Neuron (in vitro differentiated cells): ENCODE results near the gene FADS1.

Experiments used
- H2AFZ ChIP-seq: one replicate; pipeline ENCODE4 v1.6.1; 2013; ENCODE audit warnings: low read depth, mild to moderate bottlenecking, inconsistent platforms, low read length, moderate library complexity
- H3K27me3 ChIP-seq: one replicate; pipeline ENCODE4 v1.6.1; 2013; ENCODE audit warnings: low read length; ENCODE audit not compliant: insufficient read depth
- H3K36me3 ChIP-seq: one replicate; pipeline ENCODE4 v1.6.1; 2013; ENCODE audit warnings: low read length; ENCODE audit not compliant: insufficient read depth
- H3K4me1 ChIP-seq: one replicate; pipeline ENCODE4 v1.6.1; 2013; ENCODE audit warnings: low read length; ENCODE audit not compliant: insufficient read depth
- H3K4me3 ChIP-seq: 2 replicates; pipeline ENCODE4 v1.5.1; 2013; ENCODE audit warnings: mild to moderate bottlenecking, low read length, moderate library complexity
- H3K9me3 ChIP-seq: one replicate; pipeline ENCODE4 v1.6.1; 2013; ENCODE audit warnings: low read length

The FADS1 gene

DNA sequence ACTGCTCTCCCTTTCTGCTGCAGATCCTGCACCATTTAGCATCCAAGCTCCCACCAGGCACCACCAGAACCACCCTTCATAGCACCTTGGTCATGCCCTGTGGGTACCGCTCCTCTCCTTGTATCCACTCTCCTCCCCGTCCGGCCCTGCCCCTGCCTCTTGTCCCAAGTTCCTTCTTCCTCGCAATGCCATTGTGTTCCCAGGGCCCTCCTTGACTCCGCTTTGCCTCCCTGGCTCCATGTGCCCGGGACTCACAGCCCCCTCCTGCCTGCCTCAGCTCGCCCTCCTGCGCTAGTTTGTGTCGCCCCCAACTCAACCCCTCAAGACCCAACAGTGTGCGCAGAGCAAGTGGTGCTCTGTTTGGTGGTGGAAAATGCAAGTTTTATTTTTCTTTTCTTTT is 22.1 kb upstream of the FADS1 start:
- H3K27me3 ChIP-seq, result no peaks in the 10 kb centered on the region
- H3K4me1 ChIP-seq, result peaks cover 11% of the 10 kb centered on the region
- peaks cover 76% of the 10 kb centered on the region for H3K36me3 ChIP-seq
- no peak overlapping the region for H3K4me3 ChIP-seq
- no peaks in the 10 kb centered on the region for H3K9me3 ChIP-seq
- H2AFZ ChIP-seq, result no peak overlapping the region

DNA sequence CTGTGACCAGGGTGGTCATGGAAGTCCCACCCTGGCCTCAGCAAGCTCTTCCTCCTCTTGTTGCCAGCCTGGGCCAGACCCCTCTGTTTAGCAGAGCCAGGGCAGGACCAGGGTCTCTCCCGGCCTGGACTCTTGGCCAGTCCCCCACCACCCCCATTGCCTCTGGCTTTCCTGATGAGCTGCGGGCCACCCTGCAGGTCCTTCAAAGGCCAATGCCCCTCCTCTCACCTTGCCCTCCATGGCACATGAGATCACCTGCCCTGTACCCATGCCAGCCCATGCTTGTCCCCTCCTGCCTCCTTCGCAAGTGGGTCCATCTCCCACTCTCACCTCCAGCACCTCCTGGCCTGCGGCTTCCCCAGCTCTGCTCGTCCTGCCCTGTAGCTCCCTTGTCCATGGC is 21.7 kb upstream of the FADS1 start:
- peaks cover 79% of the 10 kb centered on the region for H3K36me3 ChIP-seq
- H3K4me3 ChIP-seq, result no peak overlapping the region
- peaks cover 15% of the 10 kb centered on the region for H3K4me1 ChIP-seq
- no peaks in the 10 kb centered on the region for H3K27me3 ChIP-seq
- no peak overlapping the region for H2AFZ ChIP-seq
- H3K9me3 ChIP-seq, result no peaks in the 10 kb centered on the region

DNA sequence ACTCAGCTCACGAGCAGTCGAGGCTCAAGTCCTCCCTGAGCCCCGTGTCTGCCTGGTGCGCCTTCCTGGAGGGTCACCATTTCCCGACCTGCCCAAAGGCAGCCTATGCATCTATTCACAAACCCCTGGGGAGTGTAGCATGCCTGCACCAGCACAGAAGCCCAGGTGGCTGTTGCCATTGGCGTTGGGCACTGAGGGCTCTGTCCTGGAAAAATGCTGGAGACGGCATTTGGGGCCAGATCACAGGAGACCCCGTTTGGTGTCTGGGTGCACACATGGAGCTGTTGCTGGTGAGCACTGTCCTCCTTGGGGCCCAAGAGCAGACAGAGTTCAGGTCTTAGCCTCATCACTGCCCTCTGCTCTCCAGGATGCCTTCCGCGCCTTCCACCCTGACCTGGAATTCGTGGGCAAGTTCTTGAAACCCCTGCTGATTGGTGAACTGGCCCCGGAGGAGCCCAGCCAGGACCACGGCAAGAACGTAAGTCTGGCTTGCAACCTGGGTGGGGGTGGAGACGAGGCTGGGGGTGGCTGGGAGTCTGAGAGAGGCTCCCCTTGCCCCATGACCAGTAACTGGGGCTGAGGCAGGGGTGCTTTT is 20.7 kb upstream of the FADS1 start:
- Histone ChIP-seq H3K4me1 (peaks cover 25% of the 10 kb centered on the region), H3K9me3 (no peaks in the 10 kb centered on the region), H3K4me3 (no peak overlapping the region), H3K27me3 (no peaks in the 10 kb centered on the region), H3K36me3 (peaks cover 79% of the 10 kb centered on the region), H2AFZ (no peak overlapping the region)

DNA sequence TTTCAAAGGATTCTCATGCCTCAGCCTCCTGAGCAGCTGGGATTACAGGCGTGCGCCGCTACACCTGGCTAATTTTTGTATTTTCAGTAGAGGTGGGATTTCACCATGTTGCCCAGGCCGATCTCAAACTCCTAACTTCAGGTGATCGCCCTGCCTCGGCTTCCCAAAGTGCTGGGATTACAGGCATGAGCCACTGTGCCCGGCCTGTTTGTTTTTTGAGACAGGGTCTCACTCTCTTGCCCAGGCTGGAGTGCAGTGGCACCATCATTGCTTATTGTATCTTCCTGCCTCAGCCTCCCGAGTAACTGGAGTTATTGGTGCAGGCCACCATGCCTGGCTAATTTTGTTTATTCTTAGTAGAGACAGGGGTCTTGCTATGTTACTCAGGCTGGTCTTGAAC is 19.4 kb upstream of the FADS1 start:
- H2AFZ ChIP-seq, result no peak overlapping the region
- no peak overlapping the region for H3K4me3 ChIP-seq
- H3K36me3 ChIP-seq, result peaks cover 79% of the 10 kb centered on the region

DNA sequence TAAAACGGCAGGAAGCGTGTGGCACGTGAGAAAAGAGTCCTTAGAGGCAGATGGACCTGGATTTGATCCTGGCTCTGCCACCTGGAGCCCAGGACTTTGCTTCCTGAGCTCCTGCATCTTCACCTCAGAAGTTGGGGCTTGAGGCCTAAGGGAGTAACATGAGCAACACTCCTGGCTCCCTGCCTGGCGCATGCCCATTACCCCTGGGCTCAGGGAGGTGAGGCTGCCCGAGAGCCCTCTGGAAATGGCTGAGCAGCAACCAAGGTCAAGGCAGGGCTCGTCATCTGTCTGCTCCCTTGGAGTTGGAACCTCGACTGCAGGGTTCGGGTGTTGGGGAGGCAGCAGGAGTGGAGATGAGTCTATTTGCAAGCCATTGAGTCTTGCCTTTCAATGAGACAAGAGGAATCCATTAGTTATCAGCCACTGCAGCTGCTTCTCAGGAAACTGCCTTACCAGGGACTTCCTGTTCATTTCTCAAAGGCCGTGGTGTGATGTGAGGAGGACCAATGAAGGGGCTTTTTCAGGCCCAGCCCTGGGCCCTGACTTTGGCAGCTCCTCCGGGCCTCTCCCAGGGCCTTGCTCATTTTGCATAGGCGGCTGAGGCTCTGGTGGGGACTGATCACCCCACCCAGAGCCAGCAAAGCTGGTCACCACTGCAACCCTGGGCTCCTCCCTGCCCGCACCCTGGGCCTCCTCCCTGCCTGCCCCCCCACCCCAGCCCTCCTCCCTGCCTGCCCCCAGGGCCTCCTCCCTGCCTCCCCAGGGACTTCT is 17.7 kb upstream of the FADS1 start:
- Histone ChIP-seq H3K4me3 (no peak overlapping the region), H2AFZ (no peak overlapping the region), H3K4me1 (peaks cover 55% of the 10 kb centered on the region), H3K27me3 (no peaks in the 10 kb centered on the region), H3K36me3 (peaks cover 64% of the 10 kb centered on the region), H3K9me3 (no peaks in the 10 kb centered on the region)

More for the DNA sequence above, 19.4 kb upstream of the FADS1 start:
- Histone ChIP-seq H3K9me3 (no peaks in the 10 kb centered on the region), H3K27me3 (no peaks in the 10 kb centered on the region), H3K4me1 (peaks cover 38% of the 10 kb centered on the region)

DNA sequence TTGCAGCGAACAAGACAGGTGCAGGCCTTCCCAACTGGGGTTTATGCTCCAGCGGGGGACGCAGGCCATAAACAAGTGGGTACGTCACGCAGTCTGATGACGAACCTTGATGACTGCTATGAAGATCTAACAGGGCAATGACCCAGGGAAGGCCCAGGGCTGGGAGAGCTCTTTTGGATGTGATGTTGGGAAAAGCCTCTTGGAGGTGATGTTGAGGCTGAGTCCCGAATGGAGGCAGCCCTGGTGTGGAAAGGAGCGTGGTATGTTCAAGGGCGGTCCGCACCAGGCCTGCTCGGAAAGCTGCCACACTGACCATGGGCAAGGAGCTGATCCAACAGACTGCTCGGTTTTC is 17.1 kb upstream of the FADS1 start:
- H3K27me3 ChIP-seq, result no peaks in the 10 kb centered on the region
- no peaks in the 10 kb centered on the region for H3K9me3 ChIP-seq
- no peak overlapping the region for H3K4me3 ChIP-seq
- H3K36me3 ChIP-seq, result peaks cover 60% of the 10 kb centered on the region
- peaks cover 55% of the 10 kb centered on the region for H3K4me1 ChIP-seq
- no peak overlapping the region for H2AFZ ChIP-seq

DNA sequence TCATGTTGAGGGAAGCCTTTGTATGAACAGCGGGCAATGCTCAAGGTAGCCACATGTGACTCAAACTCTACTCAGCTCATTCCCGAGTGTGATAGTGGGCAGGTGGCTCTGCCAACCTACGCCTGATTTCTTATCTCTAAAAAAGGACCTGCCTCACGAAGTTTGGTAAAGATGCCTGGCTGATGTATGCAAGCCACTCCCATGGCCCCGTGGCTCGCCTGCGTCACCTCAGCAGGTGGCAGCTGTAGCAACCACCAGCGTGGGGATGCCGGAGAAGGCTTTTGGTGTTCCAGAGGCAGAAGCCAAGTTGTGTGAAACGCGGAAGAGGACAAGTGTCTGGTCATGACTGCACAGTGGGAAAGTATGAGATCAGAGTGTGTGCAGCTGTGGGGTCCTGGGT is 16.7 kb upstream of the FADS1 start:
- H2AFZ ChIP-seq, result no peak overlapping the region
- H3K27me3 ChIP-seq, result no peaks in the 10 kb centered on the region
- no peak overlapping the region for H3K4me3 ChIP-seq
- H3K36me3 ChIP-seq, result peaks cover 56% of the 10 kb centered on the region
- H3K4me1 ChIP-seq, result peaks cover 55% of the 10 kb centered on the region
- H3K9me3 ChIP-seq, result no peaks in the 10 kb centered on the region

DNA sequence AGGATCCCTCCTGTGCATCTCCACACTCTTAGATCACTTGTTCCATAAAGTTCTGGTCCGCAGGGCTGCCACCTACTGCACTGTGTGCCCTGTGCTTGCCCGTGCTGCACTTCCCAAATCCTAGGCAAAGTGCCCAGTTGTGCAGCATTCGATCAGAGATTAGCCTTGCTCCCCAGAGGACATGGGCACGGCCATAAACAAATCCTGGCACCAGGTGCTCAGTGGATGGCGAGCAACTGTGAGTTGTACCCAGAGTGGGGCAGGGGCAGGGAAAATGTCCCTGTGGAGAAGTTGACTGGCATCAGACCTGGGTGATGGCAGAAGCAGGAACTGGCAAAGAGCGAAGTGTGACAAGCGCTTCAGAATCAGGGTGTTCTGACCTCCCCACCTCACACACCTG is 16.0 kb upstream of the FADS1 start:
- H2AFZ ChIP-seq, result no peak overlapping the region
- peaks cover 48% of the 10 kb centered on the region for H3K36me3 ChIP-seq
- peaks cover 55% of the 10 kb centered on the region for H3K4me1 ChIP-seq
- no peaks in the 10 kb centered on the region for H3K27me3 ChIP-seq
- H3K9me3 ChIP-seq, result no peaks in the 10 kb centered on the region
- no peak overlapping the region for H3K4me3 ChIP-seq

DNA sequence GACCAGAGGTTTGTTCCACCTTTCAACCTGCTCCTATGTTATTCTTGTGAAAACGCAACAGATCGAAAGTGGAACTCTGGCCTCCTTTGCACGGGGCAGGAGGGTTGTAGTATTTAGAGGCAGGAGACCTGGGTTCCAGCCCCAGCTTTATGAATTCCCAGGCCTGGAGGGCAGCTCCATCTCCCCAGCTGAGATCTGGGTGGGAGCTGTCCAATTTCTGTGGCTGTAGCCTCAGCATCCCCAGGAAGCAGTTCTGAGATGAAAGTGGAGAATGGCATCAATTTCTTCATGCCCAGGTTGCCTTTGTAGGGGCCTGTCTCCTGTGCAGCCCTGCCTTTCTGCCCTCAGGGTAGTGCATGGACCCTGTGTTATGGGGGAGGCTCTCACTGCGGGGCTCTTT is 15.4 kb upstream of the FADS1 start:
- no peak overlapping the region for H2AFZ ChIP-seq
- peaks cover 55% of the 10 kb centered on the region for H3K4me1 ChIP-seq
- H3K36me3 ChIP-seq, result peaks cover 43% of the 10 kb centered on the region
- H3K4me3 ChIP-seq, result no peak overlapping the region
- no peaks in the 10 kb centered on the region for H3K9me3 ChIP-seq
- no peaks in the 10 kb centered on the region for H3K27me3 ChIP-seq

DNA sequence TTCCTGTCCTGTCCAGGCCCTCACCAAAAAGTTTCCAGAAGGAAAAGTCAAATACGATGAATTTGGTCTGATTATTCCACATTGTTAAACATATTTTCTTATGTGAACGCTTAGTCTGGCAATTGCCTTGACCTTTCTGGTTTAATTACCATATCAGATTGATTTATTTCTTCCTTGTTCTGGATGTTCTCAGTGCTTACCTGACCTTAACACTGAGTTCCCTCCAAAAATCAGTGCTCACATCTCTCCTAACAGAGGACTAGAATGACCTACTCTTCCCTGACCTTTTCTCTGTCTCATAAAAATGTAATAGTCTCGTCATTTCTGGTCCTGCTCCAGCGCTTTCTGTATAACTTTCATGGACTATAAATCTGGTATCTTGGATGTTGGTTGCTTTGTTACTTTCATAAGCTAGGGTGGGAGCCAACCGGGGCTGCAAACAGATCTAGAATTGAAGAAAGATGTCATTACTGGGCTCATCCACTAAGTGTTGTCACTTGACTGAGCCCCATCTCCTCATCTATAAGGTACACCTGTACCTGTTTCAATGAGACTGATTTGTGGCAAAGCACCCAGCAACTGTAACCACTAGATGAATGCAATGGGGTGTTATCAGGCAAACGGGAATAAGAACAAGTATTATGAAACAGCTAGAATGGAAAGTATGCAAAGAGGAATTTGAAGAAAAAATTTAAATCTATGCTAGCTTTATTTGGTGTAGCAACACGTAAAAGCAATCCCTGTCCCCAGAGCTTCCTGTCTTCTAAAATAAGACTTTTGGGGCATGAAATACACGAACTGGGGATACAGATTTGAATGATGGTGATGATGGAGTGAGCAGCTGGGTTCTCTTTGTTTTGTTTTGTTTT is 13.7 kb upstream of the FADS1 start:
- peaks cover 30% of the 10 kb centered on the region for H3K36me3 ChIP-seq
- H2AFZ ChIP-seq, result no peak overlapping the region
- no peaks in the 10 kb centered on the region for H3K9me3 ChIP-seq
- H3K27me3 ChIP-seq, result no peaks in the 10 kb centered on the region
- peak overlapping the region; percentile 100 for H3K4me3 ChIP-seq
- H3K4me1 ChIP-seq, result peaks cover 67% of the 10 kb centered on the region

DNA sequence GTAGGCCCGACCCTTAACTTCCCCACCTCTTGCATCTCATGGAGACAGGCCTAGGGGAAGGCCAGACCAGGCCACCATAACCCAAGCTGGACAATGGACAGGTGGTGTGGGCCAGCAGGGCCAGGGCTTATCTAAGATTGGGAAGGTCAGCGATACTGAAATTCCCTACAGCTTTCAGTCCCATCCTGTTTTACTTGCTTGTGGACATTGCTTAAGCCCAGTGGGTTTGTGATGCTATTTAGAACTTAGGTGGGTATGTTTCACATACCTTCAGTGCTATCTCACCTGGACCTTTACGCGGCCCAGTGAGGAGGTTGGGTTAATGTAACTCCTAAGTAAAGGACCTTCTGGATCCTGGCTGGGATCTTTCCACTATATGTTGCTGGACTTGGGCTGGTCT is 13.0 kb upstream of the FADS1 start:
- Histone ChIP-seq H3K27me3 (no peaks in the 10 kb centered on the region), H3K4me3 (peak overlapping the region; percentile 100), H3K9me3 (no peaks in the 10 kb centered on the region), H3K4me1 (peaks cover 64% of the 10 kb centered on the region), H2AFZ (no peak overlapping the region), H3K36me3 (peaks cover 30% of the 10 kb centered on the region)

DNA sequence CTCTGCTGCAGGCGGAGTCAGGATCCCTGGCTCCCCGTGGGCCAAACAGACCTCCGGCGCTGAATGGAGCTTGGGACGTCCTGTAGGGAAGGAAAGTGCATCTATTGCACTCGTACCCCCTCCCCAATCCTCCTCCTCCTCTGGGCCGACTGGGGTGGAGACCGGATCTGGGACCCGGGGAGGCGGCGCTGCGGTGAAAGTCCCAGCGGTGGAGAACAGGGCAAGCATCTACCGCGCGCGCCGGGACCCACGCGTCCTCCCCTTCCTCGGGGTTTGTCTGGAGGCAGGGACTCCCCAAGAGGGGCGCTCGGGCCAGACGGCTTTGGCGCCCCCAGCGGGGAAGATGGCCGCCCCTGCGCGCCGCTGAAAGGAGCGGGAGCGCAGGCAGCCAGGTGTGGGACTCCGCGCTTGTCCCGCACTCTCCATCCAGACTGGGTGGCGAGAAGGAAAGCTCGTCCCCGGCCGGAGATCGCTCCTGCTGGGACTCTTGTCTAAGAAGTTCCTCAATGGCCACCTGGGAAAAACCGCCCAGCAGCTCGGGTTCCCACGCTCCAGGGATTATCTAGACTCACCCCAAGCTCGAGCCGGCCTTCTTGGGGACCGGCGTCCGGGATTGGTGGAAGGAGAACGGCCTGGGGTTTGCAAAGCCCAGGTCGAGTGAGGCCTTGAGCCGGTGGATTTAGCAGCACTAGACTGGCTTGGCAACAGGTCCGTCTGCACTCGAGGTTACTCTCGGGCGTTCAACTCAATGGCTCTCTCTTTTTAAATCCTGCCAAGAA is 12.0 kb upstream of the FADS1 start:
- Histone ChIP-seq H3K4me3 (peak overlapping the region; percentile 100), H3K36me3 (peaks cover 28% of the 10 kb centered on the region), H3K4me1 (peaks cover 55% of the 10 kb centered on the region)

DNA sequence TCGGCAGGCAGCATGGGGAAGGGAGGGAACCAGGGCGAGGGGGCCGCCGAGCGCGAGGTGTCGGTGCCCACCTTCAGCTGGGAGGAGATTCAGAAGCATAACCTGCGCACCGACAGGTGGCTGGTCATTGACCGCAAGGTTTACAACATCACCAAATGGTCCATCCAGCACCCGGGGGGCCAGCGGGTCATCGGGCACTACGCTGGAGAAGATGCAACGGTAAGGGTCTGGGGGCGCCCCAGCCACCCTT is 11.5 kb upstream of the FADS1 start:
- Histone ChIP-seq H3K4me1 (peaks cover 50% of the 10 kb centered on the region), H2AFZ (no peak overlapping the region), H3K9me3 (no peaks in the 10 kb centered on the region), H3K4me3 (peak overlapping the region; percentile 100), H3K27me3 (no peaks in the 10 kb centered on the region), H3K36me3 (peaks cover 23% of the 10 kb centered on the region)

More for the DNA sequence above, 12.0 kb upstream of the FADS1 start:
- Histone ChIP-seq H2AFZ (no peak overlapping the region), H3K27me3 (no peaks in the 10 kb centered on the region), H3K9me3 (no peaks in the 10 kb centered on the region)
